Upper lobe of left lung (tissue), 6 donors: ENCODE measurements around the gene DLG2. TPM values are rescaled to one million over a fixed set of nuclear protein-coding genes. Genes with fewer than 3 reads are reported as not detected.

Experiments used
- ATAC-seq, 2 donors: fragments of 200-7000 bp; cut with Tn5 transposase; one replicate each; pipeline ENCODE4 v1.9.1; 2022; ENCODE audit warnings: mild to moderate bottlenecking in 2 of 2, moderate library complexity in 2 of 2; ENCODE audit not compliant: low FRiP score in 2 of 2
- DNase-seq, 2 donors: peaks; one replicate each; pipeline ENCODE4 v3.0.0-alpha.2; 2019 to 2020
- H3K27ac ChIP-seq, 4 donors: fragments of 200-600 bp; sonication (generic); one replicate each; pipeline ENCODE4 v1.5.1; 2016 to 2019
- H3K27me3 ChIP-seq, 4 donors: fragments of 200-600 bp; sonication (generic); one replicate each; pipeline ENCODE4 v1.5.1; 2017 to 2019
- H3K36me3 ChIP-seq, 4 donors: fragments of 200-600 bp; sonication (generic); one replicate each; pipeline ENCODE4 v1.5.1; 2016 to 2019
- H3K4me1 ChIP-seq, 4 donors: fragments of 200-600 bp; sonication (generic); one replicate each; pipeline ENCODE4 v1.5.1; 2018 to 2019
- H3K4me3 ChIP-seq, 4 donors: fragments of 200-600 bp; sonication (generic); one replicate each; pipeline ENCODE4 v1.5.1; 2017 to 2019; ENCODE audit warnings: mild to moderate bottlenecking in 2 of 4, moderate library complexity in 1 of 4
- H3K9me3 ChIP-seq, 4 donors: fragments of 200-600 bp; sonication (generic); one replicate each; pipeline ENCODE4 v1.5.1; 2018 to 2019
- EP300 ChIP-seq, 4 donors: sonication (generic); formaldehyde crosslinking; IDR thresholded peaks; one replicate each; pipeline ENCODE4 v1.5.1; 2017; ENCODE audit warnings: antibody characterized with exemption in 4 of 4, control low read depth in 2 of 4
- POLR2A ChIP-seq, 4 donors: fragments of 450-650 bp; IDR thresholded peaks; one replicate each; pipeline ENCODE4 v1.5.1; 2016 to 2017; ENCODE audit warnings: antibody characterized with exemption in 4 of 4, mild to moderate bottlenecking in 2 of 4
- POLR2AphosphoS5 ChIP-seq, 2 donors: sonication (generic); formaldehyde crosslinking; IDR thresholded peaks; one replicate each; pipeline ENCODE4 v1.5.1; 2017; ENCODE audit warnings: antibody characterized with exemption in 2 of 2
- WGBS, 2 donors: methylation state at CpG; one replicate each; pipeline ENCODE4 v1.1.5; 2017 to 2018; 5-methylcytosine and 5-hydroxymethylcytosine counted together
- total RNA-seq, 6 donors: library from RNA; depleted of rRNA in 4 of 6; stranded (reverse); fragments of >200 nt in 4 of 6; gene quantifications; one replicate each; pipeline versions ENCODE4 v1.1.0 to v1.2.1, GENCODE V29; 2016 to 2021
- TF ChIP-seq, protein P1 (sequence below), 6 experiments: fragments of 450-650 bp in 4 of 6; fragments of 200-600 bp in 2 of 6; sonication (generic) in 2 of 6; IDR thresholded peaks; one replicate each; pipeline ENCODE4 v1.5.1; 2016 to 2019; ENCODE audit warnings: antibody characterized with exemption in 6 of 6
- donor health status: DM: no; HTN: no; CAD: no; lungs with moderate emphysema.
- donor health status: DM: no; HTN: yes; CAD: no; lungs with severe emphysema.

Gene DLG2
- total RNA-seq, 6 donors from 2014 or later: 3.4 to 37.7 (median 9.1) TPM

- DNase-seq (no peak), ATAC-seq (no peak)
- Histone ChIP-seq H3K36me3 (no peaks in the 10 kb centered on the region), H3K27me3 (no peaks in the 10 kb centered on the region), H3K4me1 (no peaks in the 10 kb centered on the region), H3K27ac (no peak overlapping the region), H3K4me3 (no peak overlapping the region), H3K9me3 (no peaks in the 10 kb centered on the region)
- no peak for TF ChIP-seq EP300 (IDR thresholded peaks at IDR 0.05)
- TF ChIP-seq POLR2AphosphoS5 (IDR thresholded peaks at IDR 0.05): no peak
- TF ChIP-seq, protein P1, sequence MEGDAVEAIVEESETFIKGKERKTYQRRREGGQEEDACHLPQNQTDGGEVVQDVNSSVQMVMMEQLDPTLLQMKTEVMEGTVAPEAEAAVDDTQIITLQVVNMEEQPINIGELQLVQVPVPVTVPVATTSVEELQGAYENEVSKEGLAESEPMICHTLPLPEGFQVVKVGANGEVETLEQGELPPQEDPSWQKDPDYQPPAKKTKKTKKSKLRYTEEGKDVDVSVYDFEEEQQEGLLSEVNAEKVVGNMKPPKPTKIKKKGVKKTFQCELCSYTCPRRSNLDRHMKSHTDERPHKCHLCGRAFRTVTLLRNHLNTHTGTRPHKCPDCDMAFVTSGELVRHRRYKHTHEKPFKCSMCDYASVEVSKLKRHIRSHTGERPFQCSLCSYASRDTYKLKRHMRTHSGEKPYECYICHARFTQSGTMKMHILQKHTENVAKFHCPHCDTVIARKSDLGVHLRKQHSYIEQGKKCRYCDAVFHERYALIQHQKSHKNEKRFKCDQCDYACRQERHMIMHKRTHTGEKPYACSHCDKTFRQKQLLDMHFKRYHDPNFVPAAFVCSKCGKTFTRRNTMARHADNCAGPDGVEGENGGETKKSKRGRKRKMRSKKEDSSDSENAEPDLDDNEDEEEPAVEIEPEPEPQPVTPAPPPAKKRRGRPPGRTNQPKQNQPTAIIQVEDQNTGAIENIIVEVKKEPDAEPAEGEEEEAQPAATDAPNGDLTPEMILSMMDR (IDR thresholded peaks at IDR 0.05): no peak
- no peak for TF ChIP-seq POLR2A (IDR thresholded peaks at IDR 0.05)
- WGBS, 2 donors: 88 to 92% methylated on average over 4 of the region's 4 CpGs
These were observed 23.9 kb downstream of the DLG2 start for GRCh38 chr11:85603220-85603619.

- no peaks in the 10 kb centered on the region for H3K27me3 ChIP-seq
- 88 to 96% methylated on average over 2 of the region's 2 CpGs for WGBS, 2 donors
- H3K4me1 ChIP-seq: no peaks in the 10 kb centered on the region
- H3K27ac ChIP-seq: no peak overlapping the region
- H3K9me3 ChIP-seq: no peaks in the 10 kb centered on the region
- ATAC-seq: no peak
- TF ChIP-seq, protein P1 (IDR thresholded peaks at IDR 0.05): no peak
- no peak for TF ChIP-seq POLR2AphosphoS5 (IDR thresholded peaks at IDR 0.05)
- no peak for TF ChIP-seq EP300 (IDR thresholded peaks at IDR 0.05)
- TF ChIP-seq POLR2A (IDR thresholded peaks at IDR 0.05): no peak
- no peak overlapping the region for H3K4me3 ChIP-seq
- H3K36me3 ChIP-seq: no peaks in the 10 kb centered on the region
- no peak for DNase-seq
These were observed 24.5 kb downstream of the DLG2 start for GRCh38 chr11:85602526-85603213.

DNA sequence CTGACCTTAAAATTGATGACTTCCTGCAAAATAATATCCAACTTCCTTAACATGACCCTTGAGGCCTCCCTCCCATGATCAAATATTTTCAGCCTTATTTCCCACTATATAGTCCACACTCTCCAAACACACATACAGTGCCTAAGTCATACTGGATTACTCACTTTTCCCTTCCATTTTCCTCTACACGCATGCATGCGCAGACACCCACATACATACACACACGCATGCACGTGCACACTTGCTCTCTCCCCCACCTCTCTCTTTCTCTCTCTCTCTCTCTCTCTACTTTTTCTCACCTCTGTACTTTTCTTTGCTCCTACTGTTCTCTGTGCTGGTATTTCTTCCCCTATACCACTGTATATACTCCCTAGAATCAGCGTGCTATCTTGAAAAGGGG, 28.1 kb downstream of the DLG2 start:
- Histone ChIP-seq H3K9me3 (no peaks in the 10 kb centered on the region), H3K36me3 (no peaks in the 10 kb centered on the region), H3K4me3 (no peak overlapping the region), H3K27me3 (no peaks in the 10 kb centered on the region), H3K27ac (no peak overlapping the region), H3K4me1 (no peaks in the 10 kb centered on the region)
- ATAC-seq (peak in 1 of 2 donors; percentile 34), DNase-seq (no peak)
- TF ChIP-seq, protein P1 (IDR thresholded peaks at IDR 0.05): no peak
- TF ChIP-seq POLR2AphosphoS5 (IDR thresholded peaks at IDR 0.05) (no peak), POLR2A (IDR thresholded peaks at IDR 0.05) (no peak), EP300 (IDR thresholded peaks at IDR 0.05) (no peak)
- 69 to 76% methylated on average over 5 of the region's 5 CpGs for WGBS, 2 donors

DNA sequence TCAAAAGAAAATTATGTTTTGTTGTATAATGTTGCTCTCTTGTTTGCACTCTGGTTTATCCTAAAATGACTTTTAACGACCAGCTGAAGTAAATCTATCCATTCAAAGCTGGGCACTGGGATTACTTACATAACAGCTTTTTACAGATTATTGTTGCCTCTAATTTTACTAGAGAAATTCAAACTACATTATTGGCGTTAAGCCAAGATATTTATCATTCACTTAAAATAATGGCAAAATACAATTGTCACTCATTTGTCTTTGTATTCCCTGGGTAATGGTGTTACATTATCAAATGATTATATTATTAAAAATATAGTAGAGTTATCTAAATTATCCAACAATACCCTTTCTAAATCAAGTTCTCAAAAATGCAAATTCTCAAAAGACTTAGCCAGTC, 30.3 kb downstream of the DLG2 start:
- no peaks in the 10 kb centered on the region for H3K9me3 ChIP-seq
- no peaks in the 10 kb centered on the region for H3K27me3 ChIP-seq
- H3K4me3 ChIP-seq: no peak overlapping the region
- no peak for DNase-seq
- ATAC-seq: no peak
- no peak overlapping the region for H3K27ac ChIP-seq
- no peaks in the 10 kb centered on the region for H3K36me3 ChIP-seq
- 81 to 92% methylated on average over 2 of the region's 2 CpGs for WGBS, 2 donors
- no peaks in the 10 kb centered on the region for H3K4me1 ChIP-seq
- TF ChIP-seq EP300 (IDR thresholded peaks at IDR 0.05) (no peak), POLR2A (IDR thresholded peaks at IDR 0.05) (no peak), POLR2AphosphoS5 (IDR thresholded peaks at IDR 0.05) (no peak)
- TF ChIP-seq, protein P1 (IDR thresholded peaks at IDR 0.05): no peak

GRCh38 chr11:85595285-85595884, 31.8 kb downstream of the DLG2 start:
- no peaks in the 10 kb centered on the region for H3K4me1 ChIP-seq
- no peak for DNase-seq

More at GRCh38 chr11:85595285-85595884, 31.8 kb downstream of the DLG2 start:
- TF ChIP-seq EP300 (IDR thresholded peaks at IDR 0.05): no peak
- TF ChIP-seq, protein P1 (IDR thresholded peaks at IDR 0.05): peak; percentile 22 to 57 (median 45)
- TF ChIP-seq POLR2AphosphoS5 (IDR thresholded peaks at IDR 0.05): no peak
- Histone ChIP-seq H3K36me3 (no peaks in the 10 kb centered on the region), H3K4me3 (no peak overlapping the region), H3K27me3 (no peaks in the 10 kb centered on the region), H3K9me3 (no peaks in the 10 kb centered on the region), H3K27ac (no peak overlapping the region)
- ATAC-seq: peak in 1 of 2 donors; percentile 80
